PC-9 (cell line): Measurements from ENCODE around the gene APLF.
"Not testable (repeated sequence)": the region's sequence is repeated elsewhere in the genome, so short reads cannot be mapped to it uniquely, and the experiment has no call there.

Experiments
- EZH2 ChIP-seq: fragments of 200-600 bp; sonication (generic); IDR thresholded peaks from 2 replicates; pipeline ENCODE4 v1.8.0; 2017; ENCODE audit warnings: antibody characterized with exemption, low read depth
- TF ChIP-seq, protein P1 (sequence below): fragments of 200-600 bp; sonication (generic); conservative IDR thresholded peaks from 2 replicates; pipeline ENCODE4 v1.6.1; 2017; ENCODE audit warnings: mixed run types, antibody characterized with exemption, mild to moderate bottlenecking, moderate library complexity

- TF ChIP-seq, protein P1, sequence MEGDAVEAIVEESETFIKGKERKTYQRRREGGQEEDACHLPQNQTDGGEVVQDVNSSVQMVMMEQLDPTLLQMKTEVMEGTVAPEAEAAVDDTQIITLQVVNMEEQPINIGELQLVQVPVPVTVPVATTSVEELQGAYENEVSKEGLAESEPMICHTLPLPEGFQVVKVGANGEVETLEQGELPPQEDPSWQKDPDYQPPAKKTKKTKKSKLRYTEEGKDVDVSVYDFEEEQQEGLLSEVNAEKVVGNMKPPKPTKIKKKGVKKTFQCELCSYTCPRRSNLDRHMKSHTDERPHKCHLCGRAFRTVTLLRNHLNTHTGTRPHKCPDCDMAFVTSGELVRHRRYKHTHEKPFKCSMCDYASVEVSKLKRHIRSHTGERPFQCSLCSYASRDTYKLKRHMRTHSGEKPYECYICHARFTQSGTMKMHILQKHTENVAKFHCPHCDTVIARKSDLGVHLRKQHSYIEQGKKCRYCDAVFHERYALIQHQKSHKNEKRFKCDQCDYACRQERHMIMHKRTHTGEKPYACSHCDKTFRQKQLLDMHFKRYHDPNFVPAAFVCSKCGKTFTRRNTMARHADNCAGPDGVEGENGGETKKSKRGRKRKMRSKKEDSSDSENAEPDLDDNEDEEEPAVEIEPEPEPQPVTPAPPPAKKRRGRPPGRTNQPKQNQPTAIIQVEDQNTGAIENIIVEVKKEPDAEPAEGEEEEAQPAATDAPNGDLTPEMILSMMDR: not testable (repeated sequence)
- not testable (repeated sequence) for TF ChIP-seq EZH2
Observed at GRCh38 chr2:68446425-68446824, 21.0 kb upstream of the APLF start.
